Endothelial cell (in vitro differentiated cells): Measurements from ENCODE around the gene COL12A1. TPM values are rescaled to one million over a fixed set of nuclear protein-coding genes. Genes with fewer than 3 reads are reported as not detected.

Experiments
- DNase-seq: peaks from one replicate; pipeline ENCODE4 v3.0.0; 2021; ENCODE audit warnings: low spot score
- H3K27ac Mint-ChIP-seq: one replicate; pipeline ENCODE4 v1.8.0; 2021; ENCODE audit warnings: mixed read lengths, inconsistent platforms; ENCODE audit not compliant: unreplicated experiment
- H3K27me3 Mint-ChIP-seq: one replicate; pipeline ENCODE4 v1.8.0; 2021; ENCODE audit warnings: mild to moderate bottlenecking, moderate library complexity, mixed read lengths, inconsistent platforms; ENCODE audit not compliant: unreplicated experiment
- H3K36me3 Mint-ChIP-seq: one replicate; pipeline ENCODE4 v1.8.0; 2021; ENCODE audit warnings: mild to moderate bottlenecking, low read depth, mixed read lengths, inconsistent platforms; ENCODE audit not compliant: unreplicated experiment
- H3K4me1 Mint-ChIP-seq: one replicate; pipeline ENCODE4 v1.8.0; 2021; ENCODE audit warnings: mild to moderate bottlenecking, mixed read lengths, inconsistent platforms; ENCODE audit not compliant: unreplicated experiment
- H3K4me3 Mint-ChIP-seq: one replicate; pipeline ENCODE4 v1.8.0; 2021; ENCODE audit warnings: mild to moderate bottlenecking, mixed read lengths, inconsistent platforms; ENCODE audit not compliant: unreplicated experiment
- H3K9me3 Mint-ChIP-seq: one replicate; pipeline ENCODE4 v1.8.0; 2021; ENCODE audit warnings: mixed read lengths, inconsistent platforms; ENCODE audit not compliant: unreplicated experiment
- total RNA-seq: library from RNA; stranded (reverse); fragmentation: NEBNext Ultra II Directional; extraction: Animal tissue kit (Norgen Biotek cat#: 25700); gene quantifications from one replicate; pipeline ENCODE4 v1.2.1, GENCODE V29; 2021; ENCODE audit not compliant: unreplicated experiment
- TF ChIP-seq, protein P1 (sequence below): fragments of 200-600 bp; sonication (generic); IDR thresholded peaks from one replicate; pipeline ENCODE4 v1.5.0; 2021; ENCODE audit warnings: antibody characterized with exemption; ENCODE audit not compliant: unreplicated experiment

COL12A1 gene
- total RNA-seq, 1 donor from 2014 or later: 6.3 TPM

GRCh38 chr6:75096966-75097365, 108.9 kb downstream of the COL12A1 start:
- no peak for DNase-seq
- H3K27ac Mint-ChIP-seq: no peak overlapping the region
- no peaks in the 10 kb centered on the region for H3K27me3 Mint-ChIP-seq
- peaks cover 2% of the 10 kb centered on the region for H3K4me1 Mint-ChIP-seq
- no peaks in the 10 kb centered on the region for H3K9me3 Mint-ChIP-seq
- no peak overlapping the region for H3K4me3 Mint-ChIP-seq
- TF ChIP-seq, protein P1, sequence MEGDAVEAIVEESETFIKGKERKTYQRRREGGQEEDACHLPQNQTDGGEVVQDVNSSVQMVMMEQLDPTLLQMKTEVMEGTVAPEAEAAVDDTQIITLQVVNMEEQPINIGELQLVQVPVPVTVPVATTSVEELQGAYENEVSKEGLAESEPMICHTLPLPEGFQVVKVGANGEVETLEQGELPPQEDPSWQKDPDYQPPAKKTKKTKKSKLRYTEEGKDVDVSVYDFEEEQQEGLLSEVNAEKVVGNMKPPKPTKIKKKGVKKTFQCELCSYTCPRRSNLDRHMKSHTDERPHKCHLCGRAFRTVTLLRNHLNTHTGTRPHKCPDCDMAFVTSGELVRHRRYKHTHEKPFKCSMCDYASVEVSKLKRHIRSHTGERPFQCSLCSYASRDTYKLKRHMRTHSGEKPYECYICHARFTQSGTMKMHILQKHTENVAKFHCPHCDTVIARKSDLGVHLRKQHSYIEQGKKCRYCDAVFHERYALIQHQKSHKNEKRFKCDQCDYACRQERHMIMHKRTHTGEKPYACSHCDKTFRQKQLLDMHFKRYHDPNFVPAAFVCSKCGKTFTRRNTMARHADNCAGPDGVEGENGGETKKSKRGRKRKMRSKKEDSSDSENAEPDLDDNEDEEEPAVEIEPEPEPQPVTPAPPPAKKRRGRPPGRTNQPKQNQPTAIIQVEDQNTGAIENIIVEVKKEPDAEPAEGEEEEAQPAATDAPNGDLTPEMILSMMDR: no peak
- H3K36me3 Mint-ChIP-seq: no peaks in the 10 kb centered on the region

DNA sequence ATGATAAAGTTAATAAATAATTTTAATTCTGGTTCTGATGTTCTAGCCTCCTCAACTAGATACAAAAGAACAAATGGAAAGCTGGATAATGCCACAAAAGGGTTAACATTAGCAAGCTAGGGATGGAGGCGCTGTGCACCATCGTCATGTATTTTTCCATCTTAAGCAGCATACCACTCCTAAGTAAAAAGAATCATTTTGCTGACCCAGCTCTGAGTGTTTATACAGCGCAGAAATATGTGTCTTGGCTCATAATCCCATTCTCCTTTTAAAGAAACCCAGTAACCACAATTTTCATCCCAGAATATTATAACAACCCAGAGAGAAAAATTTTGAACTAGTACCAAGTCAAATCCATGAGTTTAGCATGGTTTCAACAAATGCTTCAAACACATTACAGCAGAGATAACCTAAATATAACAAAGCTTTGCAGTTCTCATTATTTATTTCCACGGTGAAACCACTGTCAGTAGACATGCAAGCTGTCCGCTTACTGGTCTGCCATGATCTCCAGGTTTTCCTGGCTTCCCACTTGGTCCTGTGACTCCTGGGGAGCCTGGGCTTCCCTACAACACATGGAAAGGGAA, 111.1 kb downstream of the COL12A1 start:
- DNase-seq: no peak
- no peak overlapping the region for H3K27ac Mint-ChIP-seq
- TF ChIP-seq, protein P1: no peak
- peaks cover 2% of the 10 kb centered on the region for H3K4me1 Mint-ChIP-seq
- no peaks in the 10 kb centered on the region for H3K9me3 Mint-ChIP-seq
- no peak overlapping the region for H3K4me3 Mint-ChIP-seq
- no peaks in the 10 kb centered on the region for H3K36me3 Mint-ChIP-seq
- H3K27me3 Mint-ChIP-seq: no peaks in the 10 kb centered on the region

- no peaks in the 10 kb centered on the region for H3K27me3 Mint-ChIP-seq
- H3K27ac Mint-ChIP-seq: no peak overlapping the region
- DNase-seq: no peak
- no peak overlapping the region for H3K4me3 Mint-ChIP-seq
- no peaks in the 10 kb centered on the region for H3K9me3 Mint-ChIP-seq
- H3K4me1 Mint-ChIP-seq: no peaks in the 10 kb centered on the region
- H3K36me3 Mint-ChIP-seq: no peaks in the 10 kb centered on the region
- TF ChIP-seq, protein P1: no peak
Observed at GRCh38 chr6:75091467-75092190, 114.2 kb downstream of the COL12A1 start.

GRCh38 chr6:75090576-75090975, 115.3 kb downstream of the COL12A1 start:
- no peaks in the 10 kb centered on the region for H3K36me3 Mint-ChIP-seq
- H3K27me3 Mint-ChIP-seq: no peaks in the 10 kb centered on the region
- DNase-seq: no peak
- H3K9me3 Mint-ChIP-seq: no peaks in the 10 kb centered on the region
- H3K27ac Mint-ChIP-seq: no peak overlapping the region
- no peak overlapping the region for H3K4me3 Mint-ChIP-seq
- TF ChIP-seq, protein P1: no peak
- no peaks in the 10 kb centered on the region for H3K4me1 Mint-ChIP-seq

DNA sequence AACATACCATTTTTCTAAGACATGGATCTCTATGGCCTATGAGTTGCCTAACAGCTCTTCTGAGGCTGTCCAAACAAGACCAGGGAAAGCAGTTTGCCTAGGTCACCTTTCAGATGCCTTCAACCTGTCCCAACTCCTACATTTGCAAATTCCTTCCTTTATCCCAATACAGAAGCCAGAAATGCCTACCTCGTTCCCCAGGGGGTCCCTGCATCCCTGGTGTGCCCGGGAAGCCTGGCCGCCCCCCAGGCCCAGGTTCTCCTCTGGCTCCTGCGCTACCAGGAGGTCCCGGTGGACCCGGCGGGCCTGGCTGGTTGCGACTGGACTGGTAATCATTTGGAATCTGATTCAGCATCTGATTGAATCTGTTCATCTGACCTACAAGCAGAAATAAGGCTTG, 115.9 kb downstream of the COL12A1 start:
- peaks cover 3% of the 10 kb centered on the region for H3K4me1 Mint-ChIP-seq
- no peak overlapping the region for H3K4me3 Mint-ChIP-seq
- H3K27ac Mint-ChIP-seq: no peak overlapping the region
- no peak for DNase-seq
- TF ChIP-seq, protein P1: no peak
- no peaks in the 10 kb centered on the region for H3K9me3 Mint-ChIP-seq
- peaks cover 2% of the 10 kb centered on the region for H3K27me3 Mint-ChIP-seq
- H3K36me3 Mint-ChIP-seq: no peaks in the 10 kb centered on the region
